ENCODE data around the gene RBM14.
A peak's percentile ranks its signal among the peaks of the same experiment; 100 is the strongest.
"Not testable (repeated sequence)": the region's sequence is repeated elsewhere in the genome, so short reads cannot be mapped to it uniquely, and the experiment has no call there.

RBM14 gene

DNA sequence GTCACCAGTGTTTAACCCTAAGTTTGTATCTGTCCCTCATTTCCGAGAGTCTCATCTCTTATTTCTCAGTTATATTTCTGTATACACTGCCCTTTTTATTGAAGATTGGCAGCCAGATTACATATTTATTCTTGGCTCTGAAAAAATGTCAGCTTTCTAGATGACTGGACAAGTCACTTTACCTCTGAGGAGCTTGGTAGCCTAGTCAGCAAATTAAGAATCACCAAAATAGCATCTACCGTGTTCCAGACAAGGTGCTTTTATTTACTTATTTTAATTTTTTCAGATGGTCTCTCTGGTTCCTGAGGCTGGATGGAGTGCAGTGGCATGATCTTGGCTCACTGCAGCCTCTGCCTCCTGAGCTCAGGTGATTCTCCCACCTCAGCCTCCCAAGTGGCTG is 16.5 kb downstream of the RBM14 start:
- Histone ChIP-seq H3K27me3 (no peaks in the 10 kb centered on the region), H3K36me3 (peaks cover 20% of the 10 kb centered on the region), H3K4me1 (ENCODE audit: control insufficient read depth in 1 of 2, insufficient read depth in 1 of 2, low read depth in 1 of 2, low read length in 1 of 2) (peaks cover 7 to 8% of the 10 kb centered on the region in 2 experiments), H3K27ac (no peak overlapping the region), H3K4me3 (ENCODE audit: low read depth in 1 of 2, low read length in 1 of 2) (no peak overlapping the region), H3K9me3 (no peaks in the 10 kb centered on the region)
- TF ChIP-seq, protein P1, sequence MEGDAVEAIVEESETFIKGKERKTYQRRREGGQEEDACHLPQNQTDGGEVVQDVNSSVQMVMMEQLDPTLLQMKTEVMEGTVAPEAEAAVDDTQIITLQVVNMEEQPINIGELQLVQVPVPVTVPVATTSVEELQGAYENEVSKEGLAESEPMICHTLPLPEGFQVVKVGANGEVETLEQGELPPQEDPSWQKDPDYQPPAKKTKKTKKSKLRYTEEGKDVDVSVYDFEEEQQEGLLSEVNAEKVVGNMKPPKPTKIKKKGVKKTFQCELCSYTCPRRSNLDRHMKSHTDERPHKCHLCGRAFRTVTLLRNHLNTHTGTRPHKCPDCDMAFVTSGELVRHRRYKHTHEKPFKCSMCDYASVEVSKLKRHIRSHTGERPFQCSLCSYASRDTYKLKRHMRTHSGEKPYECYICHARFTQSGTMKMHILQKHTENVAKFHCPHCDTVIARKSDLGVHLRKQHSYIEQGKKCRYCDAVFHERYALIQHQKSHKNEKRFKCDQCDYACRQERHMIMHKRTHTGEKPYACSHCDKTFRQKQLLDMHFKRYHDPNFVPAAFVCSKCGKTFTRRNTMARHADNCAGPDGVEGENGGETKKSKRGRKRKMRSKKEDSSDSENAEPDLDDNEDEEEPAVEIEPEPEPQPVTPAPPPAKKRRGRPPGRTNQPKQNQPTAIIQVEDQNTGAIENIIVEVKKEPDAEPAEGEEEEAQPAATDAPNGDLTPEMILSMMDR (IDR thresholded peaks at IDR 0.05), result no peak

DNA sequence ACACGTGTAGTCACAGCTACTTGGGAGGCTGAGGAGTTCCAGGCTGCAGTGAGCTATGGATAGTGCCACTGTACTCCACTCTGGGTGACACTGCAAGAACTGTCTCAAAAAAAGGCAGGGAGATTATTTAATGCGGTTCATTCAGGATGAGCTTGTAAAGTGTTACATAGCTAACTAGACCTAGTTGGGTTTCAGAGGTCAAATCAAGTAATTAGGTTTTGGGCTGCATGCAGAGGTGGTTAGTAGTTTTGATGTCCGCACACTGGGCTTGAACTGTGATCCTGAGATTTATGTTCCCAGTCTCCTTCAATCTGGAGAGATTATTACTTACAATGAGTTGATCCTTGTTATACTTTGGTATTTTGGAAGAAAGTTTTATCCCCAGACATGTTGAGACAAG is 20.0 kb downstream of the RBM14 start:
- Histone ChIP-seq H3K27ac (no peak overlapping the region), H3K36me3 (peaks cover 15% of the 10 kb centered on the region), H3K4me1 (ENCODE audit: control insufficient read depth in 1 of 2, insufficient read depth in 1 of 2, low read depth in 1 of 2, low read length in 1 of 2) (peaks cover 31 to 34% of the 10 kb centered on the region in 2 experiments), H3K4me3 (ENCODE audit: low read depth in 1 of 2, low read length in 1 of 2) (no peak overlapping the region), H3K9me3 (no peaks in the 10 kb centered on the region), H3K27me3 (no peaks in the 10 kb centered on the region)
- TF ChIP-seq, protein P1 (IDR thresholded peaks at IDR 0.05), result no peak

DNA sequence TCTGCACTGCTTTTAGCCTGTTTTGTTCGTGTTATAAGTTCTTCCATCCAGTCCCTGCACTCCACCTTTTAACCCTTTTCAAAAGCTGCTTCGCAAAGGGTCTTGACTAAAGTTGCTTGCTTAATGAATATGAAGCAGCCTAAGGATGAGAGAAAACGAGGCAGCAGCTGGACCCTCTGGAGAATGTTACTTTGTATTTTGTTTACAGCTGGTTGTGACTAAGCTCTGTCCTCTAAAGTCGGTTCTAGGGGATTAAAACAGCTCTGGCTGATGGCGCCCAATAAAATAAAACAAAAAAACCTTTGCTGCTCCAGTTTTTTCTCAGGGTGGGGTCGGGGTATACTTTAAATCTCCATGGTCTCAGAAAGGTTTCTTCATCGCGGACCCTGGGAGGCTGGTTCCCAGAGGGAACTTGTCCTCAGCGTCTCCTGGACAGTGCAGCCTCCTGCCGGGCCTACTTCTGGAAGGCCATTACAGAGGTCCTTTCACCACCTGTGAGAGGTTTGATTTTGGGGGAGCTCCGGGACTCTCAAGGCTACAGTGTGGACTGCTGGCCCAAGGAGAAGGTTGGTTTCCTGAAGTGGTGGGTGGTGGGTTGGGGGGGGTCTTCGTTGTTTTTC is 21.2 kb downstream of the RBM14 start:
- Histone ChIP-seq H3K27me3 (no peaks in the 10 kb centered on the region), H3K4me1 (ENCODE audit: control insufficient read depth in 1 of 2, insufficient read depth in 1 of 2, low read depth in 1 of 2, low read length in 1 of 2) (peaks cover 34 to 40% of the 10 kb centered on the region in 2 experiments), H3K27ac (peak overlapping the region; percentile 91), H3K4me3 (ENCODE audit: low read depth in 1 of 2, low read length in 1 of 2) (peak overlapping the region; percentile 86 to 99), H3K9me3 (no peaks in the 10 kb centered on the region), H3K36me3 (peaks cover 25% of the 10 kb centered on the region)
- TF ChIP-seq, protein P1 (IDR thresholded peaks at IDR 0.05), result no peak

DNA sequence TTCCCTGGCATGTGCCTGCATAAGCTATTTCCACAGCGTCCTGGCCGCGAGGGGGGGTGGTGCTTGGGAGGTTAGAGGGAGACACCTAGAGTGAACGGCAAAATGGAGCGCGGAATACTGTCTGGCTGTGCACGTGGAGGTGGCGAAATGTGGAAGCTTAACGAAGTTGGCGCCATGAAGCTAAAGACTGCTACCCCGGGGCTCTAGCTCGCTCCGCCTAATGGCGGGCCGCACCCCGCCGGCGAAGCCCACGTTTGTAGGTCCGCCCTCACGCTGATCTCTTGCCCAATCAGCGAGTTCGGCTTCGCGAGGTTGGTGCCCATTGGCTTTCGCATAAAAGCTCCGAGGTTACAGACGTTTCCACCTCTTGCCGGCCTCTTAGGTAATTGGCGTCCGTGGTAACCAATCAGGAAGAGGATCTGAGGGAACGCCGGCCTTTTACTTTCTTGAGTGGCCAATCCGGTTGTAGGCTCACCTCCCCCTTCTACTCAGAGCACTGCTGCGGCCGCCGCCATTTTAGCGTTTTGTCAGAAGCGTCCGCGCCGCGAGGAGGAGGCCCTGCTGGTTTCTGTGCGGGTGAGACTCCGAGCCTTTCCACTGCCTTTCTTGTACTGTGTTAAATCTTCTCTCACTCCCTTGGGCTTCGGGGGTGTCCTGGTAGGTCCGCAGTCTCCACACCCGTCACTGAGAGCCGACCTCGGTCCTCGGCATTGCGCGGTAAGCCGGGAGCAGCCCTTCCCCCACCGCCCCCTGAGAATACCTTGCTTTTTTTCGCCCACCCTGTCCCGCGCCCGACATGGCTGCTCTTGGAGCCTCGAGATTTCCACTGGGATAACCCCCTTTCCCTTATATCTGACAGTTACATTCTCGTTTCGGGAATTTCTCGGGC is 22.0 kb downstream of the RBM14 start, which contains the start of gene RBM4:
Gene RBM4 (plus strand): TSS at position 527 of the 889 bp plus-strand sequence. CDS start 1,009 bp downstream, outside the sequence.
- H3K4me3 ChIP-seq (ENCODE audit: low read depth in 1 of 2, low read length in 1 of 2), result peak within 1 kb of the TSS; percentile 86 to 99
- no peaks in the 10 kb centered on the region for H3K27me3 ChIP-seq
- peaks cover 34 to 40% of the 10 kb centered on the region in 2 experiments for H3K4me1 ChIP-seq (ENCODE audit: control insufficient read depth in 1 of 2, insufficient read depth in 1 of 2, low read depth in 1 of 2, low read length in 1 of 2)
- H3K27ac ChIP-seq, result peak within 1 kb of the TSS; percentile 91
- peaks cover 33% of the 10 kb centered on the region for H3K36me3 ChIP-seq
- TF ChIP-seq, protein P1 (IDR thresholded peaks at IDR 0.05), result peak; percentile 52
- no peaks in the 10 kb centered on the region for H3K9me3 ChIP-seq

DNA sequence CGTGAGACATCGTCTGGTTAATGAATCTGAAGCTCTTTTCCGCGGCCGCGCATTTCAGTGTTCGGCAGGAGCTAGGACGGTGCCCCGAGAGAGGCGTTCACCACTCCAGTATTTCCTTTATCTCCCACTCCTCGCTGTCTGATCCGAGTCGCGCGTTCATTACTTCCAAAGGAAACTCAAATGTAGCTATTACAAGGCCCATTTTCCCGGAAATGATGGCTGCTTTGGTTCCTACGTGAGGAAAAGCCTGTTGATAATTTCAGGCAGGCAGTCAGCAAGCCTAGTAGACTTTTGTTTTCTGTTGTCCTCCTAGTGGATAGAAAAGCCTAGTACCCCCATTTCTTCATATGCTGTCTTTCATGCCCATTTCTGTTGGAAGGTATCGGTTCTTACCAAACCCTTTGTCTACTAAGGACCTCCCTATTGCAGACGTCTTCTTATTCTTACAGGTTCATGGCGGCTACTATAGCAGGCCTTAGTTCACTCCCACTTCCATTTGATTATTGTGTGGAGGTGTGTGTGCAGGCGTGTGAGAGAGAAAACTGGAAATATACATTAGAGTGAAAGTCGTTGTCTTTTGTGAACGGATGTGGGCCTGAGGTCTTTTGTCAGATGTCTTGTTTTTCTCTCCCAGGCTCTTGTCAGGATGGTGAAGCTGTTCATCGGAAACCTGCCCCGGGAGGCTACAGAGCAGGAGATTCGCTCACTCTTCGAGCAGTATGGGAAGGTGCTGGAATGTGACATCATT is 22.8 kb downstream of the RBM14 start:
- TF ChIP-seq, protein P1 (IDR thresholded peaks at IDR 0.05), result no peak
- peaks cover 34 to 40% of the 10 kb centered on the region in 2 experiments for H3K4me1 ChIP-seq (ENCODE audit: control insufficient read depth in 1 of 2, insufficient read depth in 1 of 2, low read depth in 1 of 2, low read length in 1 of 2)
- no peaks in the 10 kb centered on the region for H3K9me3 ChIP-seq
- peak overlapping the region; percentile 86 to 99 for H3K4me3 ChIP-seq (ENCODE audit: low read depth in 1 of 2, low read length in 1 of 2)
- peaks cover 41% of the 10 kb centered on the region for H3K36me3 ChIP-seq
- peak overlapping the region; percentile 91 for H3K27ac ChIP-seq
- H3K27me3 ChIP-seq, result no peaks in the 10 kb centered on the region

DNA sequence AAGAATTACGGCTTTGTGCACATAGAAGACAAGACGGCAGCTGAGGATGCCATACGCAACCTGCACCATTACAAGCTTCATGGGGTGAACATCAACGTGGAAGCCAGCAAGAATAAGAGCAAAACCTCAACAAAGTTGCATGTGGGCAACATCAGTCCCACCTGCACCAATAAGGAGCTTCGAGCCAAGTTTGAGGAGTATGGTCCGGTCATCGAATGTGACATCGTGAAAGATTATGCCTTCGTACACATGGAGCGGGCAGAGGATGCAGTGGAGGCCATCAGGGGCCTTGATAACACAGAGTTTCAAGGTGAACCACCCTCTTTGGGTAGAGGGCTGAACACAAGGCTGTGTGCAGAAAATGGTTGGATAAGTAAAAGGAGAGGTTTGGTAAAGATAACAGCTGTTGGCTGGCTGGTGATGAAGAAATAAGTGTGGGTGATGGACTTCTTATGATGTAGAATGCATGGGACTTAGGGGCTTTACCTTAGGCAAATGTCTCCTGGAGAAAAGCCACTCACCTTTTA is 23.4 kb downstream of the RBM14 start:
- H3K27ac ChIP-seq, result peak overlapping the region; percentile 91
- peaks cover 34 to 40% of the 10 kb centered on the region in 2 experiments for H3K4me1 ChIP-seq (ENCODE audit: control insufficient read depth in 1 of 2, insufficient read depth in 1 of 2, low read depth in 1 of 2, low read length in 1 of 2)
- H3K27me3 ChIP-seq, H3K9me3 ChIP-seq: not testable (repeated sequence)
- peak overlapping the region; percentile 86 to 99 for H3K4me3 ChIP-seq (ENCODE audit: low read depth in 1 of 2, low read length in 1 of 2)
- H3K36me3 ChIP-seq, result peaks cover 47% of the 10 kb centered on the region
